COLO829 (cell line): Measurements from ENCODE around the gene DDAH1.
A peak's percentile ranks its signal among the peaks of the same experiment; 100 is the strongest.

Experiments used
- DNase-seq: peaks from one replicate; pipeline ENCODE4 v3.0.0; 2012; ENCODE audit warnings: low spot score

The DDAH1 gene

GRCh38 chr1:85303440-85304162 is 161.4 kb downstream of the DDAH1 start:
- no peak for DNase-seq

GRCh38 chr1:85300140-85300539 is 164.8 kb downstream of the DDAH1 start:
- DNase-seq, result no peak

GRCh38 chr1:85297855-85298629 is 166.9 kb downstream of the DDAH1 start:
- DNase-seq, result peak; percentile 77

- no peak for DNase-seq
Observed at GRCh38 chr1:85297538-85297854, 167.5 kb downstream of the DDAH1 start.

GRCh38 chr1:85296980-85297379 is 168.0 kb downstream of the DDAH1 start:
- DNase-seq, result no peak

- DNase-seq, result no peak
Observed at GRCh38 chr1:85295654-85296053, 169.3 kb downstream of the DDAH1 start.

GRCh38 chr1:85295006-85295431 is 169.9 kb downstream of the DDAH1 start:
- DNase-seq, result no peak

GRCh38 chr1:85290826-85291225 is 174.1 kb downstream of the DDAH1 start:
- DNase-seq, result no peak

GRCh38 chr1:85289848-85290335 is 175.1 kb downstream of the DDAH1 start:
- no peak for DNase-seq

- no peak for DNase-seq
Observed at GRCh38 chr1:85289207-85289847, 175.6 kb downstream of the DDAH1 start.

- DNase-seq, result no peak
Observed at GRCh38 chr1:85284202-85284601, 180.8 kb downstream of the DDAH1 start.

GRCh38 chr1:85283475-85284199 is 181.3 kb downstream of the DDAH1 start:
- no peak for DNase-seq

- DNase-seq, result no peak
Observed at GRCh38 chr1:85282424-85282823, 182.5 kb downstream of the DDAH1 start.

- DNase-seq, result no peak
Observed at GRCh38 chr1:85280636-85281035, 184.3 kb downstream of the DDAH1 start.

GRCh38 chr1:85279458-85280080 is 185.4 kb downstream of the DDAH1 start:
- no peak for DNase-seq

GRCh38 chr1:85278853-85279314 is 186.1 kb downstream of the DDAH1 start:
- peak; percentile 86 for DNase-seq

- no peak for DNase-seq
Observed at GRCh38 chr1:85277802-85278201, 187.2 kb downstream of the DDAH1 start.

GRCh38 chr1:85276978-85277639 is 187.8 kb downstream of the DDAH1 start:
- no peak for DNase-seq

GRCh38 chr1:85276215-85276977 is 188.6 kb downstream of the DDAH1 start, which contains the start of gene BCL10:
Gene BCL10, minus strand, starts transcription at chr1:85276632. Its CDS starts 280 bp downstream, at chr1:85276352.
- DNase-seq, result peak; percentile 94

GRCh38 chr1:85275701-85276214 is 189.2 kb downstream of the DDAH1 start:
- no peak for DNase-seq
